Measurements from ENCODE around the gene PSKH1. TPM values are rescaled to one million over a fixed set of nuclear protein-coding genes. Genes with fewer than 3 reads are reported as not detected.
A peak's percentile ranks its signal among the peaks of the same experiment; 100 is the strongest.

The PSKH1 gene
- polyA plus RNA-seq, 1 donor from 2014 or later = 3.8 TPM

DNA sequence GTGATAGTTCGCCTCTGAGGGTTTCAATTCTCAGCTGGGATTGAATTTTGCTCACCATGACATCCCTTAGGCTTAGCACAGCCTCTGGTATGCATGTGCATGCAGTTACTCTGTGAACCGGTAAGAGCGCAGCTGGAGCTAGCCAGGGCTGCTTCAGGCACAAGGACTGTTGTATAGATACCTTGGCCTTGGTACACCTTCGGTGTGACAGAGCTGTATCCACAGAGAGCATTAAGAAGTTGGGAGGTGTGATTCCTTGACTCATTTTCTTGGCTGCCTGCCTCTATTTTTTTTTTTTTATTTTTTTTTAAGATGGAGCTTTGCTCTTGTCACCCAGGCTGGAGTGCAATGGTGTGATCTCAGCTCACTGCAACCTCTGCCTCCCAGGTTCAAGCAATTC, 48.6 kb upstream of the PSKH1 start:
- Histone ChIP-seq H3K9me2 (ENCODE audit: insufficient read depth, low read length) (no peaks in the 10 kb centered on the region), H3K4me3 (ENCODE audit: low read length) (peak overlapping the region; percentile 97), H3K9me3 (ENCODE audit: low read length) (no peaks in the 10 kb centered on the region), H3K27ac (ENCODE audit: low read length) (no peak overlapping the region), H3K27me3 (ENCODE audit: insufficient read depth, low read depth, low read length) (no peaks in the 10 kb centered on the region), H3K36me3 (ENCODE audit: insufficient read depth, low read length) (no peaks in the 10 kb centered on the region), H3K79me2 (replicated peaks; ENCODE audit: insufficient read depth, low read length) (peaks cover 46% of the 10 kb centered on the region), H3K9ac (ENCODE audit: low read length) (peak overlapping the region; percentile 96), H4K20me1 (ENCODE audit: insufficient read depth) (no peaks in the 10 kb centered on the region), H3K4me2 (ENCODE audit: low read length) (peak overlapping the region; percentile 79), H2AFZ (ENCODE audit: low read depth, low read length) (no peak overlapping the region), H3F3A (ENCODE audit: insufficient read depth, low read length, poor library complexity, severe bottlenecking) (no peaks in the 10 kb centered on the region)
- TF ChIP-seq, protein P1, sequence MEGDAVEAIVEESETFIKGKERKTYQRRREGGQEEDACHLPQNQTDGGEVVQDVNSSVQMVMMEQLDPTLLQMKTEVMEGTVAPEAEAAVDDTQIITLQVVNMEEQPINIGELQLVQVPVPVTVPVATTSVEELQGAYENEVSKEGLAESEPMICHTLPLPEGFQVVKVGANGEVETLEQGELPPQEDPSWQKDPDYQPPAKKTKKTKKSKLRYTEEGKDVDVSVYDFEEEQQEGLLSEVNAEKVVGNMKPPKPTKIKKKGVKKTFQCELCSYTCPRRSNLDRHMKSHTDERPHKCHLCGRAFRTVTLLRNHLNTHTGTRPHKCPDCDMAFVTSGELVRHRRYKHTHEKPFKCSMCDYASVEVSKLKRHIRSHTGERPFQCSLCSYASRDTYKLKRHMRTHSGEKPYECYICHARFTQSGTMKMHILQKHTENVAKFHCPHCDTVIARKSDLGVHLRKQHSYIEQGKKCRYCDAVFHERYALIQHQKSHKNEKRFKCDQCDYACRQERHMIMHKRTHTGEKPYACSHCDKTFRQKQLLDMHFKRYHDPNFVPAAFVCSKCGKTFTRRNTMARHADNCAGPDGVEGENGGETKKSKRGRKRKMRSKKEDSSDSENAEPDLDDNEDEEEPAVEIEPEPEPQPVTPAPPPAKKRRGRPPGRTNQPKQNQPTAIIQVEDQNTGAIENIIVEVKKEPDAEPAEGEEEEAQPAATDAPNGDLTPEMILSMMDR (IDR thresholded peaks at IDR 0.05; ENCODE audit: poor library complexity, severe bottlenecking) = no peak
- no peak for TF ChIP-seq RAD21 (conservative IDR thresholded peaks at IDR 0.05)
- TF ChIP-seq, protein P2, sequence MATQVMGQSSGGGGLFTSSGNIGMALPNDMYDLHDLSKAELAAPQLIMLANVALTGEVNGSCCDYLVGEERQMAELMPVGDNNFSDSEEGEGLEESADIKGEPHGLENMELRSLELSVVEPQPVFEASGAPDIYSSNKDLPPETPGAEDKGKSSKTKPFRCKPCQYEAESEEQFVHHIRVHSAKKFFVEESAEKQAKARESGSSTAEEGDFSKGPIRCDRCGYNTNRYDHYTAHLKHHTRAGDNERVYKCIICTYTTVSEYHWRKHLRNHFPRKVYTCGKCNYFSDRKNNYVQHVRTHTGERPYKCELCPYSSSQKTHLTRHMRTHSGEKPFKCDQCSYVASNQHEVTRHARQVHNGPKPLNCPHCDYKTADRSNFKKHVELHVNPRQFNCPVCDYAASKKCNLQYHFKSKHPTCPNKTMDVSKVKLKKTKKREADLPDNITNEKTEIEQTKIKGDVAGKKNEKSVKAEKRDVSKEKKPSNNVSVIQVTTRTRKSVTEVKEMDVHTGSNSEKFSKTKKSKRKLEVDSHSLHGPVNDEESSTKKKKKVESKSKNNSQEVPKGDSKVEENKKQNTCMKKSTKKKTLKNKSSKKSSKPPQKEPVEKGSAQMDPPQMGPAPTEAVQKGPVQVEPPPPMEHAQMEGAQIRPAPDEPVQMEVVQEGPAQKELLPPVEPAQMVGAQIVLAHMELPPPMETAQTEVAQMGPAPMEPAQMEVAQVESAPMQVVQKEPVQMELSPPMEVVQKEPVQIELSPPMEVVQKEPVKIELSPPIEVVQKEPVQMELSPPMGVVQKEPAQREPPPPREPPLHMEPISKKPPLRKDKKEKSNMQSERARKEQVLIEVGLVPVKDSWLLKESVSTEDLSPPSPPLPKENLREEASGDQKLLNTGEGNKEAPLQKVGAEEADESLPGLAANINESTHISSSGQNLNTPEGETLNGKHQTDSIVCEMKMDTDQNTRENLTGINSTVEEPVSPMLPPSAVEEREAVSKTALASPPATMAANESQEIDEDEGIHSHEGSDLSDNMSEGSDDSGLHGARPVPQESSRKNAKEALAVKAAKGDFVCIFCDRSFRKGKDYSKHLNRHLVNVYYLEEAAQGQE (IDR thresholded peaks at IDR 0.05; ENCODE audit: borderline replicate concordance) = no peak
- no peak for TF ChIP-seq EP300 (conservative IDR thresholded peaks at IDR 0.05; ENCODE audit: poor library complexity, severe bottlenecking)
- TF ChIP-seq EZH2 (IDR thresholded peaks at IDR 0.05; ENCODE audit: borderline replicate concordance, insufficient read depth, low read length, poor library complexity, severe bottlenecking) = no peak
- no peak for TF ChIP-seq SMC3 (conservative IDR thresholded peaks at IDR 0.05; ENCODE audit: poor library complexity)

DNA sequence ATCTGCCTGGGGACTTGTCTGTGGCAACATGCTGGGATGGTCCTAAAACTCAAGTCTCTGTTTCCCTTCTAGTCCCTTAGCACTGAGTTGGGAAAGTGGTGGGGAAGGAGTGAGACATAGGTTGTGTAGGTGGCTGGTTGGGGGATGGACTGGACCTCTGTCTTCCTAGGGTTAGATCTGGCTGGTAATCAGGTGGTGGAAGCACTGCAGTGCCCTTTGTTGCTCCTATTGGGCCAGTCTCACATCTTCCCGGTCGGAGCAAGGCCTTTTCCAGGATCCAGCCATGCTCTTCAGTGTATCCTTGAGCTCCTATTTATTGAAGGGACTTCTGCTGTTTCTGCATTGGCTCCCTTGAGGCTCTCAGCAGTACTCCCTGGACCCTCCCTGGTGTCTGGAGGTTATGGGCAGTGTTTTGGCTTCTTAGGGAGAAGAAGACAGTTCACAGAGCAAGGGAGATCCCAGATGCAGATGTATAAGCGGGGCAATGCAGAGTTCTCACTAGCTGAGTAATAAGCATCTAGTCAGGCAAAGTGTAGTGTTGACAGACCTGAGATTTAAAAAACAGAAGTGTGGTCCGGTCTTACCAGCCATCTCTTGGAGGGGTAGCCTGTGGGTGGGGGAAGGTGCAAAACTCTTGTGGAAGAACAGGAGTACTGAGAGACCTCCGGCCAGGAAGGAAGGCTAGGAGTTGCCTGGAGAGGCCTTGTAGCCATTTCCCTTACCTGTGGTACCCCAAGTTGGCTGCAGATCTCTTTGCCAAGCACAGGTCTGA, 47.6 kb upstream of the PSKH1 start:
- peak overlapping the region; percentile 97 for H3K4me3 ChIP-seq (ENCODE audit: low read length)
- TF ChIP-seq RAD21 (conservative IDR thresholded peaks at IDR 0.05) (no peak), SMC3 (conservative IDR thresholded peaks at IDR 0.05; ENCODE audit: poor library complexity) (no peak), TAF1 (IDR thresholded peaks at IDR 0.05; ENCODE audit: low read depth) (no peak), EP300 (conservative IDR thresholded peaks at IDR 0.05; ENCODE audit: poor library complexity, severe bottlenecking) (no peak), EZH2 (IDR thresholded peaks at IDR 0.05; ENCODE audit: borderline replicate concordance, insufficient read depth, low read length, poor library complexity, severe bottlenecking) (no peak), POLR2AphosphoS5 (IDR thresholded peaks at IDR 0.05) (no peak), MXI1 (conservative IDR thresholded peaks at IDR 0.05; ENCODE audit: poor library complexity, severe bottlenecking) (no peak)
- TF ChIP-seq, protein P1 (IDR thresholded peaks at IDR 0.05; ENCODE audit: poor library complexity, severe bottlenecking) = no peak
- H4K20me1 ChIP-seq (ENCODE audit: insufficient read depth) = no peaks in the 10 kb centered on the region
- peak overlapping the region; percentile 99 for H3K4me2 ChIP-seq (ENCODE audit: low read length)
- no peaks in the 10 kb centered on the region for H3K9me3 ChIP-seq (ENCODE audit: low read length)
- H3K27ac ChIP-seq (ENCODE audit: low read length) = peak overlapping the region; percentile 92
- peak overlapping the region; percentile 90 for H3K9ac ChIP-seq (ENCODE audit: low read length)
- H3K9me2 ChIP-seq (ENCODE audit: insufficient read depth, low read length) = no peaks in the 10 kb centered on the region
- H3F3A ChIP-seq (ENCODE audit: insufficient read depth, low read length, poor library complexity, severe bottlenecking) = no peaks in the 10 kb centered on the region
- H3K79me2 ChIP-seq (replicated peaks; ENCODE audit: insufficient read depth, low read length) = peaks cover 50% of the 10 kb centered on the region
- H2AFZ ChIP-seq (ENCODE audit: low read depth, low read length) = no peak overlapping the region
- no peaks in the 10 kb centered on the region for H3K36me3 ChIP-seq (ENCODE audit: insufficient read depth, low read length)
- no peaks in the 10 kb centered on the region for H3K27me3 ChIP-seq (ENCODE audit: insufficient read depth, low read depth, low read length)
